Islet of Langerhans (tissue), 1 donor: ENCODE data around the gene NEU2.

ENCODE experiments used
- FAIRE-seq: peaks from one replicate; lab custom pipeline; 2011; peaks lifted over from hg19 to GRCh38; lab: Jason Lieb, UNC

NEU2 gene

GRCh38 chr2:233079953-233080835 lies 47.7 kb downstream of the NEU2 start:
- FAIRE-seq, result no peak

GRCh38 chr2:233080836-233081229 lies 48.4 kb downstream of the NEU2 start:
- FAIRE-seq, result no peak

GRCh38 chr2:233081232-233081730 lies 48.8 kb downstream of the NEU2 start:
- FAIRE-seq, result no peak

- no peak for FAIRE-seq
Observed at GRCh38 chr2:233081731-233082221, 49.3 kb downstream of the NEU2 start.

- FAIRE-seq, result no peak
Observed at GRCh38 chr2:233082222-233082930, 49.9 kb downstream of the NEU2 start.

GRCh38 chr2:233082931-233083755 lies 50.7 kb downstream of the NEU2 start:
- FAIRE-seq, result no peak

GRCh38 chr2:233083782-233084181 lies 51.3 kb downstream of the NEU2 start:
- FAIRE-seq, result no peak

GRCh38 chr2:233084488-233084887 lies 52.0 kb downstream of the NEU2 start:
- no peak for FAIRE-seq
